Measurements from ENCODE around the gene SH3BP1.

Gene SH3BP1

DNA sequence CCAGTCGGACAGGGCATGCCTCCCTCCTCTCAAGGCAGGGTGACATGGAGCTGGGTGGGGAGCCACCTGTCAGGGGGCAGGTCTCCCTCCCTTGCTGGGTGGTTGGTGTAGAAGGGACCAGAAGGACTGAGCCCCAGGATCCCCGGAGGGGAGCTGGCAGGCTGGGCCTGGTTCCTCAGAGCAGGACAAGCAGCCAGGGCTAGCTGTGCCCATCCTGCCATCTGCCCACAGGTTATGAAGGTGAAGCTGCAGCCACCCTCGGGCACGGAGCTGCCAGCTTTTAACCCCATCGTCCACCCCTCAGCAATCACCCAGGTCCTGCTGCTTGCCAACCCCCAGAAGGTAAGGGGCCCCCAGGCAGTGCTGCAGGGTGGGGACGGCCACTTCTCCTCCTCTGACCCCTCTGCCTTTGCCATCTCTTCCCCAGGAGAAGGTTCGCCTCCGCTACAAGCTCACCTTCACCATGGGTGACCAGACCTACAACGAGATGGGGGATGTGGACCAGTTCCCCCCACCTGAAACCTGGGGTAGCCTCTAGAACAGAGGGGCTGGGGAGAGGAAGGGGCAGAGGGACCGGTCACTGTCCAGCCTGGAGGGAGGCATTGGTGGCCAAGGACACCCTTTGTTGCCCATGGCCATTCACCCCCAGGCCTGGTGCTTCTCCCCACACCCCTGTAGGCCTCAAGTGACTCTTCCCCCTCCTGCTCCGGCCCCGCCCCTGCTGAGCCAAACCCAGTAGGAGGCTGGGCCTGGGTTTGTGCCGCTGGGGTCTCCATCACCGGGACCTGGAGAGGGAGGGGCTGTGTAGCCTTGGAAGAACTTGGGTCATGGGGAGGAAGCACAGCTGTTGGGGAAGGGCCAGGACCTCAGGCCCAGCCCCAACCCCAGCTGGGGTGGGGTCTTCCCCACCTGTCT lies 7.0 kb upstream of the SH3BP1 start:
- peak overlapping the region; percentile 59 for H3K27ac ChIP-seq (ENCODE audit: low read depth, low read length)
- peak overlapping the region; percentile 74 for H3K4me2 ChIP-seq (ENCODE audit: low read length)
- no peak overlapping the region for H3K4me3 ChIP-seq (ENCODE audit: low read length)
- no peak for TF ChIP-seq EZH2phosphoT487 (IDR thresholded peaks at IDR 0.05; ENCODE audit: borderline replicate concordance, low read length)
- TF ChIP-seq, protein P1, sequence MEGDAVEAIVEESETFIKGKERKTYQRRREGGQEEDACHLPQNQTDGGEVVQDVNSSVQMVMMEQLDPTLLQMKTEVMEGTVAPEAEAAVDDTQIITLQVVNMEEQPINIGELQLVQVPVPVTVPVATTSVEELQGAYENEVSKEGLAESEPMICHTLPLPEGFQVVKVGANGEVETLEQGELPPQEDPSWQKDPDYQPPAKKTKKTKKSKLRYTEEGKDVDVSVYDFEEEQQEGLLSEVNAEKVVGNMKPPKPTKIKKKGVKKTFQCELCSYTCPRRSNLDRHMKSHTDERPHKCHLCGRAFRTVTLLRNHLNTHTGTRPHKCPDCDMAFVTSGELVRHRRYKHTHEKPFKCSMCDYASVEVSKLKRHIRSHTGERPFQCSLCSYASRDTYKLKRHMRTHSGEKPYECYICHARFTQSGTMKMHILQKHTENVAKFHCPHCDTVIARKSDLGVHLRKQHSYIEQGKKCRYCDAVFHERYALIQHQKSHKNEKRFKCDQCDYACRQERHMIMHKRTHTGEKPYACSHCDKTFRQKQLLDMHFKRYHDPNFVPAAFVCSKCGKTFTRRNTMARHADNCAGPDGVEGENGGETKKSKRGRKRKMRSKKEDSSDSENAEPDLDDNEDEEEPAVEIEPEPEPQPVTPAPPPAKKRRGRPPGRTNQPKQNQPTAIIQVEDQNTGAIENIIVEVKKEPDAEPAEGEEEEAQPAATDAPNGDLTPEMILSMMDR (IDR thresholded peaks at IDR 0.05; ENCODE audit: low read depth, low read length, poor library complexity, severe bottlenecking): no peak
- peaks cover 19% of the 10 kb centered on the region; the same call in 1 of the 2 replicates for H3F3A ChIP-seq (ENCODE audit: control insufficient read depth, insufficient read depth)
- no peaks in the 10 kb centered on the region for H3K9me2 ChIP-seq (replicated peaks; ENCODE audit: control insufficient read depth, low read length)
- no peaks in the 10 kb centered on the region for H3K9me3 ChIP-seq (ENCODE audit: control insufficient read depth, insufficient read depth, low read length)
- H3K4me1 ChIP-seq (ENCODE audit: control insufficient read depth, low read length): peaks cover 44% of the 10 kb centered on the region
- H3K27me3 ChIP-seq (ENCODE audit: control insufficient read depth, low read length): no peaks in the 10 kb centered on the region
- no peaks in the 10 kb centered on the region for H3K79me2 ChIP-seq (ENCODE audit: control insufficient read depth, low read length)
- peaks cover 59% of the 10 kb centered on the region for H3K36me3 ChIP-seq (ENCODE audit: control insufficient read depth, low read length)
- H4K20me1 ChIP-seq (ENCODE audit: control insufficient read depth, insufficient read depth, low read depth, low read length): no peaks in the 10 kb centered on the region; the same call in 1 of the 2 replicates

DNA sequence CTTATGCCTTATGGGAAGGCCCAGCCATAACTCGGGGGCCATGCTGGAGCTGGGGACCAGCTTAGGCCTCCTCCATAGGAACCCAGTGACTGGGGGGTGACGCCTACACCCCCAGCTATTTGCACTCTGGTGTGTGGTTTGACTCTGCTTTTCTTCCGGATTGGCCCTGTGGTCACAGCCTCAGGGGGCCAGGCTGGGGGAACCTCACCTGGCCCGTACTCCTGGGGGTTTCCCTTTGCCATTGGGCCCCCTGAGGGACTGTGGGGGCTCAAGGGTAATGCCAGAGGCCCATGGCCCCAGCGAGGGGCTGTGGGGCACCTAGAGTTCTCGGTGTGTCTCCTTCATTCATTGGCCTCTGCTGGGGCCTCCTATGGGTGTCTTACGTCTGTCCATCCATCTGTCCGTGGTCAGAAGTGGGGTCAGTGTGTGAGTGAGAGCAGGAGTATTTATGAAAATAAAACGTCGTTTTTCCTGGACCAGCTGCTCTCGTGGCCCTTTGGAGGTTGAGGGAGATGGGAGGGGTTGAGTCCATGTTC lies 6.3 kb upstream of the SH3BP1 start:
- Histone ChIP-seq H3K27me3 (ENCODE audit: control insufficient read depth, low read length) (no peaks in the 10 kb centered on the region), H3K4me2 (ENCODE audit: low read length) (peak overlapping the region; percentile 74), H3K9me3 (ENCODE audit: control insufficient read depth, insufficient read depth, low read length) (no peaks in the 10 kb centered on the region), H4K20me1 (ENCODE audit: control insufficient read depth, insufficient read depth, low read depth, low read length) (no peaks in the 10 kb centered on the region; the same call in 1 of the 2 replicates), H3K9me2 (replicated peaks; ENCODE audit: control insufficient read depth, low read length) (no peaks in the 10 kb centered on the region), H3K36me3 (ENCODE audit: control insufficient read depth, low read length) (peaks cover 52% of the 10 kb centered on the region), H3K79me2 (ENCODE audit: control insufficient read depth, low read length) (no peaks in the 10 kb centered on the region), H3K4me1 (ENCODE audit: control insufficient read depth, low read length) (peaks cover 37% of the 10 kb centered on the region), H3K4me3 (ENCODE audit: low read length) (peak overlapping the region; percentile 48), H3K27ac (ENCODE audit: low read depth, low read length) (peak overlapping the region; percentile 59), H3F3A (ENCODE audit: control insufficient read depth, insufficient read depth) (peaks cover 14% of the 10 kb centered on the region; the same call in 1 of the 2 replicates)
- TF ChIP-seq, protein P1 (IDR thresholded peaks at IDR 0.05; ENCODE audit: low read depth, low read length, poor library complexity, severe bottlenecking): no peak
- TF ChIP-seq EZH2phosphoT487 (IDR thresholded peaks at IDR 0.05; ENCODE audit: borderline replicate concordance, low read length): no peak

DNA sequence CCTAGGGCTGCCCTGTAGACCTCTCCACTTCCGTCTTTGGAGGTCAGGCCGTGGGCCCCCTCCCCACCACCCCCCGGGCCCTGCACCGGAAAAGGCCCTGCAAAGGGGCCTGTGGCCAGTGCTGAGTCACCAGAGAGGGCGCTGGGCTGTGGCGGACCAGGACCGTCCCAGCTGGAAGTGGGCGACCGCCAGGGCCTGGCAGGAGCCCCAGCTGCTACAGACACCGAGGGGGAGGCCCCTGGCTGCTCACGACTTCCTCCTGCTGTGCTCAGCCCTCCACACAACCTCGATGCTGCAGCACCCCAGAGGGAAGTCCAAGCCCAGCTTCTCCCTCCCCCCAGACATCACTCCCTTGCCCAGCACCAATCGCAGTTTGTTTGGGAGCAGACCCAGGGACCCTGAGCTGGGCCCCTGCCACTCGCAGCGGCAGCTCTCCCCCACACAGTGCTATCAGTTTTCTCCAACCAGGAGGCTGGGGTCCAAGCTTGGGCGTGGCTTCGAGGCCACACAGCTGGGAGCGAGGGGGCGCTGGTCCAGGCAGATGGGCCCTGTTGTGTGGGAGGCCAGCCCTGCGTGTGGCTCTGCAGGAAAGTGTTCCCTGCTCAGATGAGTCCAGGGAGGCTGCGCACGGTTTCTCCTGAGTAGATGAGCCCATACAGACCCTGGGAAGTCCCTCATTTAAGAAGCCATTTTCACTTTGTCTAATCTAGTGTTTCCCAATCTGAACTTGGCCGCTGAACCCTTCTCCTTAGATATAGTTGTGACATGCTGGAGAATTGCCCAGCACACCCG lies 5.6 kb upstream of the SH3BP1 start:
- peaks cover 43% of the 10 kb centered on the region for H3K4me1 ChIP-seq (ENCODE audit: control insufficient read depth, low read length)
- H3K36me3 ChIP-seq (ENCODE audit: control insufficient read depth, low read length): peaks cover 45% of the 10 kb centered on the region
- H3K9me2 ChIP-seq (replicated peaks; ENCODE audit: control insufficient read depth, low read length): no peaks in the 10 kb centered on the region
- peaks cover 17% of the 10 kb centered on the region for H3F3A ChIP-seq (ENCODE audit: control insufficient read depth, insufficient read depth)
- no peaks in the 10 kb centered on the region for H3K27me3 ChIP-seq (ENCODE audit: control insufficient read depth, low read length)
- H3K27ac ChIP-seq (ENCODE audit: low read depth, low read length): peak overlapping the region; percentile 59
- H3K79me2 ChIP-seq (ENCODE audit: control insufficient read depth, low read length): no peaks in the 10 kb centered on the region
- peak overlapping the region; percentile 74 for H3K4me2 ChIP-seq (ENCODE audit: low read length)
- H3K9me3 ChIP-seq (ENCODE audit: control insufficient read depth, insufficient read depth, low read length): no peaks in the 10 kb centered on the region
- TF ChIP-seq EZH2phosphoT487 (IDR thresholded peaks at IDR 0.05; ENCODE audit: borderline replicate concordance, low read length): no peak
- TF ChIP-seq, protein P1 (IDR thresholded peaks at IDR 0.05; ENCODE audit: low read depth, low read length, poor library complexity, severe bottlenecking): peak; percentile 24
- peak overlapping the region; percentile 48 for H3K4me3 ChIP-seq (ENCODE audit: low read length)
- H4K20me1 ChIP-seq (ENCODE audit: control insufficient read depth, insufficient read depth, low read depth, low read length): no peaks in the 10 kb centered on the region; the same call in 1 of the 2 replicates
